Bone marrow (tissue), 2 donors: ENCODE results near the gene PALMD.

Experiments
- DNase-seq, 2 donors: peaks; one replicate each; lab custom pipeline; 2025; lab: John Stamatoyannopoulos, UW

Gene PALMD, protein sequence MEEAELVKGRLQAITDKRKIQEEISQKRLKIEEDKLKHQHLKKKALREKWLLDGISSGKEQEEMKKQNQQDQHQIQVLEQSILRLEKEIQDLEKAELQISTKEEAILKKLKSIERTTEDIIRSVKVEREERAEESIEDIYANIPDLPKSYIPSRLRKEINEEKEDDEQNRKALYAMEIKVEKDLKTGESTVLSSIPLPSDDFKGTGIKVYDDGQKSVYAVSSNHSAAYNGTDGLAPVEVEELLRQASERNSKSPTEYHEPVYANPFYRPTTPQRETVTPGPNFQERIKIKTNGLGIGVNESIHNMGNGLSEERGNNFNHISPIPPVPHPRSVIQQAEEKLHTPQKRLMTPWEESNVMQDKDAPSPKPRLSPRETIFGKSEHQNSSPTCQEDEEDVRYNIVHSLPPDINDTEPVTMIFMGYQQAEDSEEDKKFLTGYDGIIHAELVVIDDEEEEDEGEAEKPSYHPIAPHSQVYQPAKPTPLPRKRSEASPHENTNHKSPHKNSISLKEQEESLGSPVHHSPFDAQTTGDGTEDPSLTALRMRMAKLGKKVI

GRCh38 chr1:99645699-99646531 lies at the start of gene PALMD:
TSS of gene PALMD (plus strand) at chr1:99646113. CDS start at chr1:99646318, 205 bp downstream.
- no peak for DNase-seq

- no peak for DNase-seq
Observed at GRCh38 chr1:99598738-99599411, 47.0 kb upstream of the PALMD start.

GRCh38 chr1:99599678-99600175 lies 46.2 kb upstream of the PALMD start:
- no peak for DNase-seq

DNA sequence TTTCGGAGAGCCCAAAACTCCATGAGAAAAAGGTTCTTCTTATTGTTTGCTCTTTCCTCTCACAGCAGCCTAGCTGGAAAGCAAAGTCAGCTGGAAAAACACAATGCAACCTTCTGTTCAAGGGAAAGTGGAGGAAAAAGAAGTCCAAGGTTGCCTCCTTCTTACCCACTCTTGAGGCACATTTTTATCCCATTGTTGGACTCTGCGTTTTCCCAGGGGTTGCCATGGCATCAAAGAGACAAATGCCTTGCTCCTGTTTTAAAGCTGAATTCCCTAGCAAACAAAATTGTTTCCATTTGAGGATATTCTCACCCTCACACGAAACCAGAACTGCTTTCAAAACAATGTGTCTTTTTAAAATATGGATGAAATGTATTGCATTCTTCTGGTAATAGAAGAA lies 45.1 kb upstream of the PALMD start:
- no peak for DNase-seq

DNA sequence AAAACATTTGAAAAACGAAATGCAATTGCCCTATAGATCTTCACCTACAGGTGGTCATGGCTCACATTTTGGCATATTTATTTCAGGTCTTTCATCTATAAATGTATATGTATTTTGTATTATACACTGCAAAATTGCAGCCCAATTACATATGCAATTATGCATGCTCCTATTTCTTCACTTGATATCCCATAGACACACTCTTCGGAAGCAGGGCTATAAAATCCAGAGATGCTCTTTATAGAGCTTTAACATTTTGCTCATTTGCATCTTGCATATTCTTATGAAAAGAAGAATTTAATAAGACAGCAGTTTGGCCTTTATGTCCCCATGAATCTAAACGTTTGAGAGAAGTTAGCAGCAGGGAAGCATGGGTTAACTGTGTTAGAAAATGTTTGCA lies 44.7 kb upstream of the PALMD start:
- DNase-seq = no peak

GRCh38 chr1:99601709-99602403 lies 44.1 kb upstream of the PALMD start:
- DNase-seq = no peak

- no peak for DNase-seq
Observed at GRCh38 chr1:99602404-99602969, 43.4 kb upstream of the PALMD start.

DNA sequence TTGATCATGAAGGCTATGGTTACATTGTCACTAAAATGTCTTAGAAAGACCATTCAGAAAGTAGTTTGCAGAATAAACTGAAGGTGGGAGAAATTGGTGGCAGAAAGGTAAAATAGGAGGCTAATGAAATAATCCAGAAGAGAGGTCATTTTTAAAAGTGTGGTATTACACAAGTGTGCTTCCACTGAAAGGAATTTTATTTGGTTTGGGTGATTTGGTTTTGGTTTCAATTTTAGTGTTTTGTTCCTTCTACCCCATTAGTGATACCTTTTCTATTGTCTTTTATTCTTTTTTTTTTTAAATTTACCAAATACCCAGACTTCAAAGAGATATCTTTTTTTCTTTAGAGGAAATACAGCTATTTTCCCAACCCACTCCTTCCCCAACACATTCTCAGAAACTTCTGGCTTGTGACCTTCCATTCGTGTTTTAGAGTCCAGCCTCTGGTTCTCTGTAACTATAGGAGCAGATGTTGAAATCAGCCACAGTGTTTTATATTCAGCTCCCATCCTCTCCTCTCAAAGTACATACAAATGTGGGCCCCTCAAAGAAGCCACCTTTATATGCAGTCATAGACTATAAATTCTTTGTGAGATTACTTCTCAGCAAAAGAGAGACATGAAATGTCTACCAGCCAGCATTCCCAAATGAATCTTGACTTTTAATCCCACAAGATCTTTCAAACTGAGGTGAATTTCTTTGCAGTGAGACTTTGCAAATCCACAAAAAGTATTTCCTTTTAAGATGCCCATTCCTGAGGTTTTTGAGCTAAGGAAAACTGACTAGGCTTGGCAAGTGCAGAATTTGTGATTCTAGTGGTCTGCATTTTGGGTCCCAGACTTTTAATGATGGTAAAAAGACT lies 42.0 kb upstream of the PALMD start:
- DNase-seq = no peak

- DNase-seq = no peak
Observed at GRCh38 chr1:99606306-99606705, 39.6 kb upstream of the PALMD start.

- no peak for DNase-seq
Observed at GRCh38 chr1:99607590-99607989, 38.3 kb upstream of the PALMD start.

- DNase-seq = no peak
Observed at GRCh38 chr1:99608058-99608457, 37.9 kb upstream of the PALMD start.

DNA sequence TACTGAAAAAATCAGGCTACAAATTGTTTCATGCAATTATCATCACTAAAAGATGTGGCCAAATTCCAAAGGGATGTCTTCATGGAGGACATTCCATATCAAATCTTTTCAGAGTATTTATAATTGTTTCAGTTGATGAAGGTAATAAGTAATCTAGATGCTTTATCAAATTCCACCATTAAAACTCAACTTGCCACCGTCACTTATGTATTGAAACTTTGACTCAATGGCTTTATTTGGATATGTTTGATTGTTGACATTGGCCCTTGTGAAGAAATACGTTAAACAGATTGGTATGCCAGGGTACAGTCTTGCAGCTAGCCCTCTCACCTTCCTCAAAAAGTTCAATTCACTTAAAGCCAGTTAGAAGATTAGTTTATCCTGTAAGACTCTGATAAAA lies 32.2 kb upstream of the PALMD start:
- DNase-seq = no peak

DNA sequence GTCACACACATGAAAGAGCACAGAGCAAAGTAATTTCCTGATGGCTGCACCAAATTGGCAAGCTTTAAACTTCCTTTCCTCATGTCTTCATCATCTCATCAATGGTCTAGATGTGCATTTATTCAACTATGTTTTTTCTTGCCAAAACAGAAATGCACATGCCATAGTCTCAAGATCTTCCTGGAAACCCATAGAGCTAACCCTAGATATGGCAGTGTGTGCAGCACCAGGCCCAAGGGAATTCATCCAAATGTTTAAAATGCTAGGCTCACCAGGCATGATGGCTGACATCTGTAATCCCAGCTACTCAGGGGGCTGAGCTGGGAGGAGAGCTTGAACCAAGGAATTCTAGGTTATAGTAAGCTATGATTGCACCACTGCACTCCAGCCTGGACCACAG lies 31.2 kb upstream of the PALMD start:
- DNase-seq = no peak

GRCh38 chr1:99619583-99619982 lies 26.3 kb upstream of the PALMD start:
- no peak for DNase-seq

- DNase-seq = no peak
Observed at GRCh38 chr1:99621340-99621901, 24.5 kb upstream of the PALMD start.

DNA sequence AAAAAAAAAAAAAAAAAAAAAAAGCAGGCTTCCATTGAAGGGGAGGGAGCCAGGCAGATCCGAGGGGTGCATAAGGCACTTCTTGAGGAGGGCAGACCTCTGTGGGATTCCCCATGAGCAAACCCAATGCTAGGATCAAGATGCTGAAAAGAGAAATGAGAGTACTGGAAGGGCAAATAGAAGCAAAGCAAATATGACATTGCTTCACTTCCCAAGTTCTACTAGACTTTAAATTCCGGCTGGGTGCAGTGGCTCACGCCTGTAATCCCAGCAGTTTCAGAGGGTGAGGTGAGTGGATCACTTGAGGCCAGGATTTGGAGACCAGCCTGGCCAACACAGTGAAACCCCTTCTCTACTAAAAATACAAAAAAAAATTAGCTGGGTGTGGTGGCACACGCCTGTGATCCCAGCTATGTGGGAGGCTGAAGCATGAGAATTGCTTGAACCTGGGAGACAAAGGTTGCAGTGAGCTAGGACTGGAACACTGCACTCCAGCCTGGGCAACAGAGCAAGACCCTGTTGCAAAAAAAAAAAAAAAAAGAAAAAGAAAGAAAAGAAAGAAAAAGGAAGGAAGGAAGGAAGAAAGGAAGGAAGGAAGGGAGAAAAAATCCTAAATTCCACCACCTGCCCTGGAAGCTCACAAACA lies 23.1 kb upstream of the PALMD start:
- no peak for DNase-seq

GRCh38 chr1:99623554-99623953 lies 22.4 kb upstream of the PALMD start:
- no peak for DNase-seq

DNA sequence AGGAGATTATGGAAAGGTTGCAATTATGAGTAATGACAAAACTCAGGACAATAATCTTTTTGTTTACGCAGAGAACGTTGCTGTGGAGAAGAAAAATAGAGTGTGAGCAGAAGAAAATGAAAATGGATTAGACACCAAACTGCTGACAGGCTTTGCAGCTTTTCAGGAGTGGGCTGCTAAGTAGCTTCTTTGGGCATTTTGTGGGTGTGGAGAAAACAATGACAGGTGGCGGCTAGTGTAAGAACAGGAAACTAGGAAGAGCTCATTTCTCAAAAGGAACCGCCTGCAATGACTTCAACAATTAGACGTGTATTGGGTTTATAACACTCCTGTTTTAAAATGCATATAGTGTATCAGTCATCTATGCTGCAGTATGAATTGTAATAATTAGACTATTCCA lies 18.3 kb upstream of the PALMD start:
- no peak for DNase-seq

DNA sequence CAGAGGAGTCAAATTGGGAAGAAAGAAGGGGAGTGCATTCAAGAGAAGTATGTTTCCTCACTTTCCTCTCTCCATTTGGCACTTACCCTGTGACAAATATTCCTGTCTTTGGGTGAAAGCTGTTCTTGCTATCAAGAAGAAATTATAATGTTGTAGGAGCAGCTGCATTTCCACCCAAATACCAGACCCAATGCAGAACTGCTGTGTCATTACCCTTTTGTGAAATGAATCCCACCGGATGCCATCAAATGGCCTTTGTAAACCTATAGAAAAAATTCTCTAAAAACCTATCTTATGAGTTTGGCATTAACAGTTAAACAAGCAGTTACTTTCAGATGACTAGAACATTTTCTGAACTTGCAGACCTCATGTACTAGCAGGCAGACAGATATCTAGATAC lies 16.7 kb upstream of the PALMD start:
- no peak for DNase-seq
